ENCODE data around the gene CWC25. TPM values are rescaled to one million over a fixed set of nuclear protein-coding genes. Genes with fewer than 3 reads are reported as not detected.
A peak's percentile ranks its signal among the peaks of the same experiment; 100 is the strongest.

The CWC25 gene
- total RNA-seq, 4 donors from 2014 or later: 9.4 to 25.9 (median 16.8) TPM

DNA sequence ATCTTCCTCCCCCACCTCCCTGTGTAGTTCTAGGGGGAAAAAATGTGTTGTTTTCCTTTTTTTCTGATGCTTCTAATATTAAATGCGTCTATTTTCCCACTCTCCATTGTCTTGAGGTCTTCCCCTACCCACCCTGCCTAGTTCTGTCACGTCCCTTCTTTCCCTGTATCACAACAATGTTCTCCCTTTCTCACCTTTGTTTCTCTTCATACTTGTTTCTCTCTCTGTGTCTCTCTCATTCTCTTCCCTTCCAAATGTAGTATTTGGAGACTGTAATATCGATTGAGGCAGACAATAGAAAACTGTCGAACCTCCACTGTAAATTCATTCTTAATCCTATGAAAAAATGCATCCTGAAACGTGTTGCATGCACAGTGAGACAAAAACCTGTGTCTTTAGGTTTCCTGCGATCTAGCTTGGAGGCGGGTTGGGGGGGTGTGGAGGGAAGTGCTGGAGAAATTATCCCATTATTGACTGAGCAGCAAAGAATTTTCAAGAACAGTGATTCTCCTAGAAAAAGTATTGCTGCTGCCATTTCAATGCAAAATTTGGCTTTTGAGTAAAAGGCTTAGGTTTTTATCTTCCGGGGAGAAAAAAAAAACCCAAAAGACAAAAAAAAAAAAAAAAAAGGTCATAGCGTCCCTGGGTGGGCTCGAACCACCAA is 73.8 kb downstream of the CWC25 start:
- Histone ChIP-seq H3K4me3 (peak overlapping the region; percentile 69 to 99 (median 87)), H3K27me3 (peaks cover 0 to 20% (median 0%) of the 10 kb centered on the region in 4 donors), H3K27ac (peak overlapping the region; percentile 80 to 94 (median 94)), H3K4me1 (peaks cover 41 to 80% (median 52%) of the 10 kb centered on the region in 3 donors), H3K9me3 (no peaks in the 10 kb centered on the region), H3K36me3 (peaks cover 0 to 24% (median 6%) of the 10 kb centered on the region in 3 donors)
- intact Hi-C loops (cut with DNase I): no loop called here
- TF ChIP-seq, protein P1, sequence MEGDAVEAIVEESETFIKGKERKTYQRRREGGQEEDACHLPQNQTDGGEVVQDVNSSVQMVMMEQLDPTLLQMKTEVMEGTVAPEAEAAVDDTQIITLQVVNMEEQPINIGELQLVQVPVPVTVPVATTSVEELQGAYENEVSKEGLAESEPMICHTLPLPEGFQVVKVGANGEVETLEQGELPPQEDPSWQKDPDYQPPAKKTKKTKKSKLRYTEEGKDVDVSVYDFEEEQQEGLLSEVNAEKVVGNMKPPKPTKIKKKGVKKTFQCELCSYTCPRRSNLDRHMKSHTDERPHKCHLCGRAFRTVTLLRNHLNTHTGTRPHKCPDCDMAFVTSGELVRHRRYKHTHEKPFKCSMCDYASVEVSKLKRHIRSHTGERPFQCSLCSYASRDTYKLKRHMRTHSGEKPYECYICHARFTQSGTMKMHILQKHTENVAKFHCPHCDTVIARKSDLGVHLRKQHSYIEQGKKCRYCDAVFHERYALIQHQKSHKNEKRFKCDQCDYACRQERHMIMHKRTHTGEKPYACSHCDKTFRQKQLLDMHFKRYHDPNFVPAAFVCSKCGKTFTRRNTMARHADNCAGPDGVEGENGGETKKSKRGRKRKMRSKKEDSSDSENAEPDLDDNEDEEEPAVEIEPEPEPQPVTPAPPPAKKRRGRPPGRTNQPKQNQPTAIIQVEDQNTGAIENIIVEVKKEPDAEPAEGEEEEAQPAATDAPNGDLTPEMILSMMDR (IDR thresholded peaks at IDR 0.05): no peak
- TF ChIP-seq POLR2A (IDR thresholded peaks at IDR 0.05): no peak
- WGBS, 2 donors: 2 to 5% methylated on average over 9 to 10 of the region's 10 CpGs
- DNase-seq: no peak

Small RNA genes lying within 50 kb of the gene (small RNA-seq; reads per million reads assigned to genes)
- gene MIR4727 (0 to 0.09 (median 0) reads per million in 4 donors), gene RNU6-866P (0 reads per million in 4 donors), gene SNORA21 (0 reads per million in 4 donors), gene SNORA21B (0 reads per million in 4 donors)

Other genes with a start within 250 kb of the CWC25 start
- 1 to 10 TPM in 3 of 4 donors, under 1 TPM in 1; 0.09 to 1.7 (median 1.3) TPM for gene SRCIN1, start 219.4 kb downstream of the CWC25 start, total RNA-seq
- gene EPOP, start 150.4 kb downstream of the CWC25 start, total RNA-seq: 1 to 10 TPM; 1.8 to 3.2 (median 2.8) TPM
- 10 to 100 TPM; 30.6 to 79.7 (median 35.1) TPM for gene MLLT6, start 120.0 kb downstream of the CWC25 start, total RNA-seq
- 1 to 10 TPM; 4.9 to 8.3 (median 7.8) TPM for gene CISD3, start 95.0 kb downstream of the CWC25 start, total RNA-seq
- gene PCGF2, start 77.0 kb downstream of the CWC25 start, total RNA-seq: 10 to 100 TPM in 1 of 4 donors, 1 to 10 TPM in 3; 2.5 to 11.8 (median 3.4) TPM
- 100 to 1,000 TPM; 128 to 177 (median 145) TPM for gene PSMB3, start 72.6 kb downstream of the CWC25 start, total RNA-seq
- gene PIP4K2B, start 25.8 kb downstream of the CWC25 start, total RNA-seq: 10 to 100 TPM; 14.4 to 32.6 (median 24.1) TPM
- 1,000 to 10,000 TPM in 3 of 4 donors, 100 to 1,000 TPM in 1; 998 to 2,109 (median 1,205) TPM for gene RPL23, start 28.4 kb upstream of the CWC25 start, total RNA-seq
- gene LASP1, start 44.7 kb upstream of the CWC25 start, total RNA-seq: 10 to 100 TPM; 44.3 to 66.0 (median 51.9) TPM
- not detected for gene FBXO47, start 142.1 kb upstream of the CWC25 start, total RNA-seq